Gastrocnemius medialis (tissue), 4 donors: ENCODE results near the gene NFIC. TPM values are rescaled to one million over a fixed set of nuclear protein-coding genes. Genes with fewer than 3 reads are reported as not detected.

Experiments used
- ATAC-seq, 2 donors: fragments of 150-250 bp; one replicate each; pipeline ENCODE4 v1.9.1; 2016
- DNase-seq, 2 donors: peaks; one replicate each; pipeline ENCODE4 v3.0.0-alpha.2; 2019
- H3K27ac ChIP-seq, 4 donors: fragments of 200-600 bp; sonication (generic); 1 replicate in 1 of 4; 2 replicates in 3 of 4; pipeline ENCODE4 v1.5.1; 2016 to 2018; ENCODE audit warnings: mild to moderate bottlenecking in 2 of 4, moderate library complexity in 1 of 4
- H3K27me3 ChIP-seq, 3 donors: fragments of 200-600 bp; sonication (generic) in 2 of 3; 1 replicate in 1 of 3; 2 replicates in 2 of 3; pipeline versions ENCODE4 v1.5.1 to v1.6.0; 2016 to 2019; ENCODE audit warnings: mild to moderate bottlenecking in 1 of 3, moderate library complexity in 1 of 3
- H3K36me3 ChIP-seq, 2 donors: fragments of 200-600 bp; sonication (generic) in 1 of 2; one replicate each; pipeline ENCODE4 v1.5.1; 2017 to 2018
- H3K4me1 ChIP-seq, 2 donors: fragments of 200-600 bp; sonication (generic) in 1 of 2; one replicate each; pipeline ENCODE4 v1.5.1; 2016 to 2017; ENCODE audit warnings: mild to moderate bottlenecking in 2 of 2
- H3K4me3 ChIP-seq, 4 donors: fragments of 200-600 bp; sonication (generic) in 3 of 4; 1 replicate in 1 of 4; 2 replicates in 3 of 4; pipeline ENCODE4 v1.5.1; 2016 to 2019; ENCODE audit warnings: mild to moderate bottlenecking in 2 of 4
- H3K9me3 ChIP-seq, 3 donors: fragments of 200-600 bp; sonication (generic) in 2 of 3; 1 replicate in 1 of 3; 2 replicates in 2 of 3; pipeline ENCODE4 v1.5.1; 2016 to 2019
- POLR2A ChIP-seq, 2 donors: fragments of 450-650 bp; IDR thresholded peaks; one replicate each; pipeline ENCODE4 v1.6.1; 2017; ENCODE audit warnings: antibody characterized with exemption in 2 of 2, mild to moderate bottlenecking in 2 of 2, moderate library complexity in 2 of 2
- in situ Hi-C, 4 donors: fragments of 200-750 bp; cut with MboI; loops; one replicate each; pipeline versions ENCODE4 v1.15.0 to v1.8.0; 2017; ENCODE audit warnings: low sequenced_read_pairs in 4 of 4
- intact Hi-C: fragments of 100-400 bp; cut with DNase I; formaldehyde crosslinking; loops from one replicate; pipeline ENCODE4 v1.15.1; 2023; ENCODE audit warnings: low total_unique reads
- total RNA-seq, 4 donors: library from RNA; depleted of rRNA; stranded (reverse); fragments of >200 nt; gene quantifications; one replicate each; pipeline versions ENCODE4 v1.1.0 to v1.2.3, GENCODE V29; 2016
- TF ChIP-seq, protein P1 (sequence below), 5 experiments: fragments of 450-650 bp in 3 of 5; fragments of 200-600 bp in 2 of 5; sonication (generic) in 2 of 5; IDR thresholded peaks in 4 of 5; conservative IDR thresholded peaks in 1 of 5; 1 replicate in 4 of 5; 2 replicates in 1 of 5; pipeline ENCODE4 v1.5.1; 2016 to 2019; ENCODE audit warnings: antibody characterized with exemption in 5 of 5, mild to moderate bottlenecking in 3 of 5, moderate library complexity in 3 of 5

Gene NFIC
- total RNA-seq, 4 donors from 2014 or later = 90.2 to 403 (median 348) TPM

DNA sequence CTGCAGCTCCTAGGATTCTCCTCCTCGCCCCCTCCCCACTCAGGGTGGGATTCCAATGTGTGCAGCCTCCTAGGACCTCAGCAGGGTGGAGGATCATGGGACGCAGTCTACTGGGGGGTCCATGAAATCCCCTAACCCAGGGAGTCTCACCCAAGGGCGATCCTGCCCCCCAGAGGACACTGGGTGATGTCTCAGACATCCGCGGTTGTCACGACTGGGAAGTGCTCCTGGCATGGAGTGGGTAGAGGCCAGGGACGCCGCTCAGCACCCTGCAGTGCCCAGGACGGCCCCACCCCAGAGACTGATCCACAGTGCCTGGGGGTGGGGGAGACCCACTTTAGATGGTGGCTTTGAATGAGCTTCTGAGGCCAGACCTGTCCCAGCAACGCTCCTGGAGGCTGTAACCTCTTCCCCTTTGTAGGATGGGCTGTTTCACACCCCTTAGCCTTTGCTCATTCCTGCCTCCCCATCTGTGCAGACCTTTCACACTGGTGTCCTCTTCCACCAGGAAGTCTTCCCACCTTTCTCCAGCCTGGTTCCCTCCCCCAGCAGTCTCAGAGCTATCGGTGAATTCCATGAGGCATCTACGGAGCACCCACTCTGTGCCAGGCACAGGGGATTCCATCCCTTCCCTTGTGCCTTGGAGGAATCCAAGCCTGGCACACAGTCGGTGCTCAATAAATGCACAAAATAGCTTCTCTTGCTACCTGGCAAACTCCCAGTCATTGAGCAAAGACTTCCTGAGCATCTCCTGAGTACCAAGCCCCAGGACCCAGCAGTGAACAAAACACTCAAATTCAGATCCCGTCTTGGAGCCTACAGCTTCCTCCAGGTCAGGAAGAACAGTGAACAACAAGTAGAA lies 103.5 kb downstream of the NFIC start:
- no peaks in the 10 kb centered on the region for H3K9me3 ChIP-seq
- peak overlapping the region in 3 of 4 donors; percentile 21 to 38 (median 33) for H3K27ac ChIP-seq
- DNase-seq = no peak
- TF ChIP-seq, protein P1, sequence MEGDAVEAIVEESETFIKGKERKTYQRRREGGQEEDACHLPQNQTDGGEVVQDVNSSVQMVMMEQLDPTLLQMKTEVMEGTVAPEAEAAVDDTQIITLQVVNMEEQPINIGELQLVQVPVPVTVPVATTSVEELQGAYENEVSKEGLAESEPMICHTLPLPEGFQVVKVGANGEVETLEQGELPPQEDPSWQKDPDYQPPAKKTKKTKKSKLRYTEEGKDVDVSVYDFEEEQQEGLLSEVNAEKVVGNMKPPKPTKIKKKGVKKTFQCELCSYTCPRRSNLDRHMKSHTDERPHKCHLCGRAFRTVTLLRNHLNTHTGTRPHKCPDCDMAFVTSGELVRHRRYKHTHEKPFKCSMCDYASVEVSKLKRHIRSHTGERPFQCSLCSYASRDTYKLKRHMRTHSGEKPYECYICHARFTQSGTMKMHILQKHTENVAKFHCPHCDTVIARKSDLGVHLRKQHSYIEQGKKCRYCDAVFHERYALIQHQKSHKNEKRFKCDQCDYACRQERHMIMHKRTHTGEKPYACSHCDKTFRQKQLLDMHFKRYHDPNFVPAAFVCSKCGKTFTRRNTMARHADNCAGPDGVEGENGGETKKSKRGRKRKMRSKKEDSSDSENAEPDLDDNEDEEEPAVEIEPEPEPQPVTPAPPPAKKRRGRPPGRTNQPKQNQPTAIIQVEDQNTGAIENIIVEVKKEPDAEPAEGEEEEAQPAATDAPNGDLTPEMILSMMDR (IDR thresholded peaks at IDR 0.05 in 4 of 5, conservative IDR thresholded peaks at IDR 0.05 in 1 of 5) = no peak
- no peak for TF ChIP-seq POLR2A (IDR thresholded peaks at IDR 0.05)
- intact Hi-C loops = no loop called here
- H3K4me1 ChIP-seq = peaks cover 0 to 5% of the 10 kb centered on the region in 2 donors
- no peak overlapping the region for H3K4me3 ChIP-seq
- no peaks in the 10 kb centered on the region for H3K36me3 ChIP-seq
- in situ Hi-C loops = loop anchor here (5.0 to 10.0 kb wide), 2 partner anchors 143 to 145 kb away; no protein-coding TSS in a partner anchor
- H3K27me3 ChIP-seq = peaks cover 0 to 5% (median 0%) of the 10 kb centered on the region in 3 donors
- peak; percentile 10 to 13 for ATAC-seq

DNA sequence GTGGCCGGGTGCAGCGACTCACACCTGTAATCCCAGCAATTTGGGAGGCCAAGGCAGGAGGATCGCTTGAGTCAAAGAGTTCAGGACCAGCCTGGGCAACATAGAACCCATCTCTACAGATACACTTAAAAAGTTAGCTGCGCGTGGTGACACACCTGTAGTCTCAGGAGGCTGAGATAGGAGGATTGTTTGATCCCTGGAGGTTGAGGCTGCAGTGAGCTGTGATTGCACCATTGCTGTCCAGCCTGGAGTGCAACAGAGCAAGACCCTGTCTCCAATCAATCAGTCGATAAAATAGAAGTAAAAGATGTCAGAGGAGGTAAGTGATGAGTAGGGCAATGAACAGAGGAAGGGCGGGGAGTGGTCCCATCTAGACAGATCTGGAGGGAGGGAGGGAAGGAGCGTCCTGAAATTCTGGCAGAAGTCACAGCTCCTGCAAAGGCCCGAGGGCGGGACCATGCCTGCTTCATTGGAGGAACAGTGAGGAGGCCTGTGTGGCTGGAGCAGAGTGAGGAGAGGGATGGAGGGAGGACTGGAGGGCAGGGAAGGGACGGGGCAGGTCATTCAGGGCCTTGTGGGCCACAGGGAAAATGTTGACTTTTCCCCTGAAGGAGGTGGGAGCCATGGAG lies 104.2 kb downstream of the NFIC start:
- no peak for DNase-seq
- H3K27me3 ChIP-seq = peaks cover 0 to 5% (median 0%) of the 10 kb centered on the region in 3 donors
- in situ Hi-C loops (loop anchor here (5.0 to 10.0 kb wide), 2 partner anchors 143 to 146 kb away; no protein-coding TSS in a partner anchor), intact Hi-C loops (no loop called here)
- H3K9me3 ChIP-seq = no peaks in the 10 kb centered on the region
- H3K36me3 ChIP-seq = no peaks in the 10 kb centered on the region
- ATAC-seq = peak; percentile 0 to 7
- H3K4me3 ChIP-seq = no peak overlapping the region
- TF ChIP-seq, protein P1 (IDR thresholded peaks at IDR 0.05 in 4 of 5, conservative IDR thresholded peaks at IDR 0.05 in 1 of 5) = no peak
- no peak for TF ChIP-seq POLR2A (IDR thresholded peaks at IDR 0.05)
- peaks cover 0 to 5% of the 10 kb centered on the region in 2 donors for H3K4me1 ChIP-seq
- peak overlapping the region in 1 of 4 donors; percentile 38 for H3K27ac ChIP-seq

DNA sequence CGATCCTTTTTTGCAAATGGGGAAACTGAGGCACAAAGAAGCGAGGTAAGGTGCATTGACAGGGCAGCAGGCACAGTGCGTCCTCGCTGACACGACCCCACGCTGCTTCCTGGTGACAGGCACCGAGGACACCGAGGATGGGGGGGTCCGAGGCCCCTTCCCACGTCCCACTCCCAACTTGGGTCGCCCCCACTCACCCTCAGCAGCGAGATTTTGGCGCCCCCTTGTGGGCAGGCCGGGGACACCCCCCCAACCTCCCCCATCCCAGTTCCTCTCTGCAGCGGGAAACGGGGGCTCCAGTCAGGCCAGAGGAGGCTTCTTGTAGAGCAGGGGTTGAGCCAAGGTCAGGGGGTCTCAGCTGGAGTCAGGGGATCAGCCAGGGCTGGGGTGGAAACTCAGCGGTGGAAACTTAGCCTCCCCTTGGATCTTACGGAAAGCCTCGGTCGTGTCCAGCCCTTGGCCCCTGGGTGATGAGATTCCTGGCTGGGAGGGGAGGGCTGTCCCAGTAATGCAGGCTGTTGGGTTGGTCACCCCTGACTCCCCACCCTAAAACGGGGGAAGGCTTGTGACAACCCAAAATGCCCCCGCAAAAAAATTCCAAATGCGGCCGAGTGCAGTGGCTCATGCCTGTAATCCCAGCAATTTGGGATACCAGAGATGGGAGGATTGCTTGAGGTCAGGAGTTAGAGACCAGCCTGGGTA lies 105.7 kb downstream of the NFIC start:
- in situ Hi-C loops = loop anchor here (5.0 to 10.0 kb wide), 2 partner anchors 145 to 147 kb away; no protein-coding TSS in a partner anchor
- peak; percentile 24 to 28 for ATAC-seq
- intact Hi-C loops = loop anchor here (1.0 kb wide), 2 partner anchors 145 to 167 kb away; no protein-coding TSS in a partner anchor

DNA sequence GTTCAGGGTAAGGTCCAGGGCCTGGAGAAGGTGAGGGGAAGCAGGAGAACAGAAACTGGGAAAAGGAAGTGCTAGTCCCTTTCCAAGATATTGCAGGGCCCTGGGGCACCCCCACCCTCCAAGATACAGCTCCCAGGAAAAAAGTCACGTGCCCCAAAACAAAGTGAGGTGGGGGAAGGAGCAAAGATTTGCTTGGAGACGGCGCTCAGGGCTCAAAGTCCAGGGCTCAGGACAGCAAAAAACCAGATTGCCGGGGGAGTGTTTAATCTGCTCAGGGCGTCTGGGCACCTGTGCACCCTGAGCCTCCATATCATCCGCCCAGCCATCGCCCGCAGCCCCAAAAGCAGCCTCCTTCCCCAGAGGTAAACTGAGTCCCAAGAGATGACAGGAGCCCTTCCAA lies 107.6 kb downstream of the NFIC start:
- H3K36me3 ChIP-seq = no peaks in the 10 kb centered on the region
- DNase-seq (no peak), ATAC-seq (no peak)
- H3K4me1 ChIP-seq = no peaks in the 10 kb centered on the region
- TF ChIP-seq, protein P1 (IDR thresholded peaks at IDR 0.05 in 4 of 5, conservative IDR thresholded peaks at IDR 0.05 in 1 of 5) = no peak
- TF ChIP-seq POLR2A (IDR thresholded peaks at IDR 0.05) = no peak
- in situ Hi-C loops = loop anchor here (5.0 to 10.0 kb wide), 2 partner anchors 147 to 149 kb away; no protein-coding TSS in a partner anchor
- H3K27ac ChIP-seq = no peak overlapping the region
- H3K4me3 ChIP-seq = no peak overlapping the region
- peaks cover 0 to 10% (median 0%) of the 10 kb centered on the region in 3 donors for H3K27me3 ChIP-seq
- intact Hi-C loops = no loop called here
- H3K9me3 ChIP-seq = no peaks in the 10 kb centered on the region

More for the DNA sequence above, 105.7 kb downstream of the NFIC start:
- Histone ChIP-seq H3K27ac (no peak overlapping the region), H3K9me3 (no peaks in the 10 kb centered on the region), H3K4me3 (no peak overlapping the region), H3K27me3 (peaks cover 0 to 10% (median 0%) of the 10 kb centered on the region in 3 donors), H3K4me1 (no peaks in the 10 kb centered on the region), H3K36me3 (no peaks in the 10 kb centered on the region)
- DNase-seq = peak in 1 of 2 donors; percentile 39
- TF ChIP-seq POLR2A (IDR thresholded peaks at IDR 0.05) = no peak
- TF ChIP-seq, protein P1 (IDR thresholded peaks at IDR 0.05 in 4 of 5, conservative IDR thresholded peaks at IDR 0.05 in 1 of 5) = peak; percentile 91 to 95 (median 94)
